B cell (primary cell): ENCODE measurements around the gene GPX3.

Source experiments
- CTCF ChIP-seq: fragments of 200-600 bp; IDR thresholded peaks from one replicate; pipeline ENCODE4 v1.8.0; 2022; ENCODE audit warnings: antibody characterized with exemption, mild to moderate bottlenecking
- EZH2 ChIP-seq: IDR thresholded peaks from 2 replicates; pipeline ENCODE4 v1.6.1; 2012; ENCODE audit warnings: borderline replicate concordance, low read depth, mild to moderate bottlenecking, moderate library complexity, low read length; ENCODE audit not compliant: insufficient read depth, poor library complexity, severe bottlenecking

- TF ChIP-seq CTCF (no peak), EZH2 (no peak)
Measured at GRCh38 chr5:151075698-151076331, 55.4 kb downstream of the GPX3 start.
